Fibroblast of mammary gland (primary cell): ENCODE data around the gene TCAIM.
"Not testable (repeated sequence)": the region's sequence is repeated elsewhere in the genome, so short reads cannot be mapped to it uniquely, and the experiment has no call there.

ENCODE experiments used
- DNase-seq: peaks from one replicate; pipeline ENCODE4 v3.0.0-alpha.2; 2010; ENCODE audit warnings: low read depth
- H3K4me3 ChIP-seq: 2 replicates; pipeline ENCODE4 v1.5.1; 2011; ENCODE audit warnings: low read depth, mild to moderate bottlenecking, low read length, moderate library complexity; ENCODE audit not compliant: control insufficient read depth
- CTCF ChIP-seq: conservative IDR thresholded peaks from 2 replicates; pipeline ENCODE4 v1.5.1; 2011; ENCODE audit warnings: low read depth, low read length, inconsistent platforms; ENCODE audit not compliant: control insufficient read depth, insufficient read depth

The TCAIM gene

GRCh38 chr3:44396200-44397171, 57.9 kb downstream of the TCAIM start:
- no peak for TF ChIP-seq CTCF
- H3K4me3 ChIP-seq = no peak overlapping the region
- DNase-seq = no peak

GRCh38 chr3:44398271-44398670, 59.7 kb downstream of the TCAIM start:
- DNase-seq = not testable (repeated sequence)

GRCh38 chr3:44398853-44399252, 60.3 kb downstream of the TCAIM start:
- no peak overlapping the region for H3K4me3 ChIP-seq
- TF ChIP-seq CTCF = no peak

More at GRCh38 chr3:44398271-44398670, 59.7 kb downstream of the TCAIM start:
- not testable (repeated sequence) for H3K4me3 ChIP-seq

GRCh38 chr3:44400771-44401170, 62.2 kb downstream of the TCAIM start:
- no peak for TF ChIP-seq CTCF
- H3K4me3 ChIP-seq = no peak overlapping the region

More at GRCh38 chr3:44398853-44399252, 60.3 kb downstream of the TCAIM start:
- DNase-seq = no peak

GRCh38 chr3:44402548-44402947, 64.0 kb downstream of the TCAIM start:
- no peak overlapping the region for H3K4me3 ChIP-seq
- TF ChIP-seq CTCF = no peak

More at GRCh38 chr3:44400771-44401170, 62.2 kb downstream of the TCAIM start:
- DNase-seq = no peak

GRCh38 chr3:44409640-44410410, 71.3 kb downstream of the TCAIM start:
- TF ChIP-seq CTCF = no peak
- no peak for DNase-seq
- no peak overlapping the region for H3K4me3 ChIP-seq

More at GRCh38 chr3:44402548-44402947, 64.0 kb downstream of the TCAIM start:
- no peak for DNase-seq

GRCh38 chr3:44411031-44411645, 72.6 kb downstream of the TCAIM start:
- no peak overlapping the region for H3K4me3 ChIP-seq

More at GRCh38 chr3:44411031-44411645, 72.6 kb downstream of the TCAIM start:
- TF ChIP-seq CTCF = no peak
- no peak for DNase-seq
